Nucleus accumbens (tissue), 56 donors: ENCODE measurements around the gene RHOT2.

Experiments used
- DNase-seq, 56 donors: peaks; one replicate each; lab custom pipeline; 2025; lab: John Stamatoyannopoulos, UW

The RHOT2 gene

DNA sequence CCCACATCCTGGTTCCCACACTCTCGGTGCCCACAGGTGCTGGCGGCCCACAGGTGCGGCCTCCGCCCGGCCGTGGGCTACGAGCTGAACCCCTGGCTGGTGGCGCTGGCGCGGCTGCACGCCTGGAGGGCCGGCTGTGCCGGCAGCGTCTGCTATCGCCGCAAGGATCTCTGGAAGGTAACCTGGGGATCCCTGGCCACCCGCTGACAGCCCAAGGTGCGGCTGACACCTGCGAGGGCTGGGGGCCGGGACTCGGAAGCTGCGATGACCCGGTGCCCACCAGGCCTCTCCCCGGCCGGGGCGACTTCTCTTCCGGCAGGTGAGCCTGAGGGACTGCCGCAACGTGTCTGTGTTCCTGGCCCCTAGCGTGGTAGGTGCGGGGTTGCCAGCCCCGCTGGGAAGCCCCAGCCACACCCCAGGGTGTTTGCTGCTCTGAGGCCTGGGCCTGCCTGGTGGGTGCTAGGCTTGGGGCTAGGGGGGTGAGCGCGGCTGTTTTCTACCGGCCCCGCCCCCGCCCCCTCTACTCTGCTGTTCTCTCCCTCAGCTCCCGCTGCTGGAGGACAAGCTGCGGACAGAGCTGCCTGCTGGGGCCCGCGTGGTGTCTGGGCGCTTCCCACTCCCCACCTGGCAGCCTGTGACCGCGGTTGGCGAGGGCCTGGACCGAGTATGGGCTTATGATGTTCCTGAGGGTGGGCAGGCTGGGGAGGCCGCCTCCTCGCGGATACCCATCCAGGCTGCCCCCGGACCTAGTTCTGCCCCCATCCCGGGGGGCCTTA is 54.0 kb downstream of the RHOT2 start:
- DNase-seq: no peak

DNA sequence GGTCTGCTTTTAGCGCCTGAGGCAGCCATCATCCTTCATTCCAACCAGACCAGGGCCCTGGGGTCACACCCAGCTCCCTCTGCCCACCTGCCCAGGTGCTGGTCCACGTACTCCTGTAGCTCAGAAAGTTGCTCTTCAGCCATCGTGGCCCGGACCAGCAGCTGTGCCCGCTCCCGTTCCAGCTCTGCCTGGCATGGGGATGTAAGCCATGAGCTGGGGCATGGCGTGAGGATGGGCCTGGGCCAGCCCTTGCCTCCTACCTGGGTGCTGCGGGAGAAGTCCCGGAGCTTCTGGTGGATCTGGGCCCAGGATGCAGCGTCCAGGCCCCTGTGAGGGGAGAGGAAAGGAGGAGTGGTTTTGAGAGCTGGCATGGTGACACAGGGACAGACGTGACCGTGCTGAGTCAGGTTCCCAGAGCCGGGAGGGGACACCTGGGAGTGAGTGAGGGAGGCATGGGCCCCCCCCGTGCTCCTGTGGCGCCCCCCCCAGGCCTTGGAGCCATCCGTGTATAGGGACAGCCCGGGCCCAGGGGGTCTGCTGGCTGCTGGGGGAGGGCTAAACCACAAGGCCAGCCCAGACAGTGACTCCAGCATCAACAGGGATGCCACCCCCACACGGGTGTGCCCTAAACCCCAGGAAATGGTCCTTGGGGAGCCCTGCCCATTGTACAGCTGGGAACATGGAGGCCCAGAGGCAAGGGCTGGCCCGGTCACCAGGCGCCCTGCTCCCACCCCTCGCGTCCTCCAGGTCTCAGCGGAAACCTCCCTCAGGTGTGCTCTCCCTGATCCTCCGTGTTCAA is 55.1 kb downstream of the RHOT2 start:
- no peak for DNase-seq

DNA sequence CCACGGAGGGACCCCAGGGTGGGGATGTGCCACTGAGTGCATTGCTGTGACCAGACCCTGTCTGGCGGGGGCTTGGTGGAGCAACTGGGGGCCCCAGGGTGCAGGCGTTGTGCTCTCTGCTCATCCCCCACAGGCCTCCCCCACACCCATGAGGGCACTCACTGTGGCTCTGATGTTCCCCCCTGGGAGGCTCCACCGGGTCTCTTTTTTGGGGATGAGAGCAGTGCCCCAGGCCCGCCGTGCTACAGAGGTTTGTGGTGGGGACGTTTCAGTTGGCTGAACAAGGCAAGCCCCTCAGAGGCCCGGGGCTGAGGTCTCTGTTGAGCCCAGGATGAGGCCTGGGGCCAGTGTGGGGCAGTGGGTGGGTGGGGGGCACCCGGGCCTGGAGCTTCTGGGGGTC is 55.8 kb downstream of the RHOT2 start:
- no peak for DNase-seq
